DND-41 (cell line): ENCODE data around the gene SMAGP.

Experiments
- CTCF ChIP-seq: IDR thresholded peaks from 2 replicates; pipeline ENCODE4 v1.5.1; 2012; ENCODE audit warnings: borderline replicate concordance, low read length, moderate library complexity, mild to moderate bottlenecking; ENCODE audit not compliant: poor library complexity, severe bottlenecking; ENCODE audit errors: extremely low read depth
- EZH2 ChIP-seq: IDR thresholded peaks from 3 replicates; pipeline ENCODE4 v1.6.1; 2012; ENCODE audit warnings: borderline replicate concordance, low read depth, mild to moderate bottlenecking, moderate library complexity, low read length, inconsistent platforms; ENCODE audit not compliant: severe bottlenecking

- TF ChIP-seq CTCF (no peak), EZH2 (no peak)
These were observed 4.9 kb upstream of the SMAGP start for GRCh38 chr12:51275088-51275487.
